A673 (cell line): ENCODE measurements around the gene RAB39B.

Experiments
- EZH2 ChIP-seq: fragments of 200-600 bp; sonication (generic); IDR thresholded peaks from 2 replicates; pipeline ENCODE4 v1.6.1; 2017; ENCODE audit warnings: borderline replicate concordance, low read depth, mild to moderate bottlenecking, mixed read lengths, antibody characterized with exemption, low read length; ENCODE audit not compliant: poor library complexity, severe bottlenecking
- TF ChIP-seq, protein P1 (sequence below): fragments of 300-800, 200-600 bp; sonication (generic); conservative IDR thresholded peaks from 2 replicates; pipeline ENCODE4 v1.5.1; 2017; ENCODE audit warnings: low read depth, mild to moderate bottlenecking, antibody characterized with exemption, low read length, moderate library complexity, mixed read lengths

- TF ChIP-seq, protein P1, sequence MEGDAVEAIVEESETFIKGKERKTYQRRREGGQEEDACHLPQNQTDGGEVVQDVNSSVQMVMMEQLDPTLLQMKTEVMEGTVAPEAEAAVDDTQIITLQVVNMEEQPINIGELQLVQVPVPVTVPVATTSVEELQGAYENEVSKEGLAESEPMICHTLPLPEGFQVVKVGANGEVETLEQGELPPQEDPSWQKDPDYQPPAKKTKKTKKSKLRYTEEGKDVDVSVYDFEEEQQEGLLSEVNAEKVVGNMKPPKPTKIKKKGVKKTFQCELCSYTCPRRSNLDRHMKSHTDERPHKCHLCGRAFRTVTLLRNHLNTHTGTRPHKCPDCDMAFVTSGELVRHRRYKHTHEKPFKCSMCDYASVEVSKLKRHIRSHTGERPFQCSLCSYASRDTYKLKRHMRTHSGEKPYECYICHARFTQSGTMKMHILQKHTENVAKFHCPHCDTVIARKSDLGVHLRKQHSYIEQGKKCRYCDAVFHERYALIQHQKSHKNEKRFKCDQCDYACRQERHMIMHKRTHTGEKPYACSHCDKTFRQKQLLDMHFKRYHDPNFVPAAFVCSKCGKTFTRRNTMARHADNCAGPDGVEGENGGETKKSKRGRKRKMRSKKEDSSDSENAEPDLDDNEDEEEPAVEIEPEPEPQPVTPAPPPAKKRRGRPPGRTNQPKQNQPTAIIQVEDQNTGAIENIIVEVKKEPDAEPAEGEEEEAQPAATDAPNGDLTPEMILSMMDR: no peak
- TF ChIP-seq EZH2: no peak
Measured at GRCh38 chrX:155251391-155251790, 12.9 kb downstream of the RAB39B start.
